ENCODE data around the gene USP38. TPM values are rescaled to one million over a fixed set of nuclear protein-coding genes. Genes with fewer than 3 reads are reported as not detected.

USP38 gene
- total RNA-seq = 11.4 and 14.3 TPM in 2 replicates

GRCh38 chr4:143184503-143185252 lies at the start of gene USP38:
Gene USP38, plus strand, starts transcription at chr4:143184917. Its CDS starts 534 bp downstream, at chr4:143185451.

Other genes starting within 250 kb of the USP38 start
- 8.6 and 14.7 TPM in 2 replicates for gene GAB1, start 152.0 kb downstream of the USP38 start, total RNA-seq